PC-3 (cell line): ENCODE data around the gene RAB11FIP4. TPM values are rescaled to one million over a fixed set of nuclear protein-coding genes. Genes with fewer than 3 reads are reported as not detected.

Source experiments
- ATAC-seq: fragments of 200-7000 bp; cut with Tn5 transposase; 2 replicates; pipeline ENCODE4 v1.9.1; 2020; ENCODE audit warnings: mild to moderate bottlenecking, moderate library complexity
- BruUV-seq: library from RNA; stranded (reverse); fragments of 400-500 nt; replicated peaks from 2 replicates; lab custom pipeline; 2021; lab: Mats Ljungman, UMichigan
- CTCF ChIA-PET: fragments of 300-600 bp; sonication (Branson Sonifier 250); formaldehyde crosslinking; loops from one replicate; lab custom pipeline; 2022; ENCODE audit warnings: antibody characterized with exemption; lab: Charles Lee
- POLR2A ChIA-PET: fragments of 300-600 bp; sonication (Branson Sonifier 250); formaldehyde crosslinking; loops from one replicate; lab custom pipeline; 2022; ENCODE audit warnings: antibody characterized with exemption; ENCODE audit not compliant: unreplicated experiment; lab: Charles Lee
- DNase-seq: peaks from one replicate; pipeline ENCODE4 v3.0.0-alpha.2; 2015
- H2AFZ ChIP-seq: fragments of 300-600 bp; sonication (generic); 2 replicates; pipeline ENCODE4 v1.6.0; 2016; ENCODE audit warnings: antibody characterized with exemption, low read length
- H3F3A ChIP-seq: fragments of 300-600 bp; sonication (generic); one replicate; pipeline ENCODE4 v1.6.0; 2017; ENCODE audit warnings: antibody characterized with exemption, low read length, control low read depth, mild to moderate bottlenecking; ENCODE audit not compliant: unreplicated experiment
- H3K27ac ChIP-seq: fragments of 300-600 bp; sonication (generic); 2 replicates; pipeline ENCODE4 v1.5.1; 2016; ENCODE audit warnings: mild to moderate bottlenecking, low read length
- H3K27me3 ChIP-seq: fragments of 300-600 bp; sonication (generic); 2 replicates; pipeline ENCODE4 v1.6.1; 2016; ENCODE audit warnings: low read length, mixed read lengths
- H3K36me3 ChIP-seq: fragments of 300-600 bp; sonication (generic); 2 replicates; pipeline ENCODE4 v1.6.1; 2016; ENCODE audit warnings: low read depth, mixed run types, low read length, mixed read lengths
- H3K4me1 ChIP-seq: fragments of 300-600 bp; sonication (generic); 2 replicates; pipeline ENCODE4 v1.5.1; 2016; ENCODE audit warnings: low read length; ENCODE audit not compliant: insufficient read depth
- H3K4me2 ChIP-seq: fragments of 300-600 bp; sonication (generic); 2 replicates; pipeline ENCODE4 v1.6.0; 2016; ENCODE audit warnings: low read length
- H3K4me3 ChIP-seq: fragments of 300-600 bp; sonication (generic); 2 replicates; pipeline ENCODE4 v1.5.1; 2016; ENCODE audit warnings: mild to moderate bottlenecking, low read length, mixed read lengths
- H3K79me2 ChIP-seq: fragments of 300-600 bp; sonication (generic); 2 replicates; pipeline ENCODE4 v1.6.1; 2017; ENCODE audit warnings: low read length, mixed read lengths
- H3K9ac ChIP-seq: fragments of 300-600 bp; sonication (generic); 2 replicates; pipeline ENCODE4 v1.6.0; 2016; ENCODE audit warnings: mild to moderate bottlenecking, low read length
- H3K9me2 ChIP-seq: fragments of 300-600 bp; sonication (generic); replicated peaks from 2 replicates; pipeline ENCODE4 v1.6.1; 2016; ENCODE audit warnings: mixed run types, low read length, mixed read lengths
- H3K9me3 ChIP-seq: fragments of 300-600 bp; sonication (generic); 2 replicates; pipeline ENCODE4 v1.6.1; 2016; ENCODE audit warnings: low read length, mixed read lengths
- H4K20me1 ChIP-seq: fragments of 300-600 bp; sonication (generic); 2 replicates; pipeline ENCODE4 v1.6.1; 2016; ENCODE audit warnings: low read length, mixed read lengths
- CTCF ChIP-seq: fragments of 300-600 bp; sonication (generic); conservative IDR thresholded peaks from 2 replicates; pipeline ENCODE4 v1.5.1; 2017; ENCODE audit warnings: antibody characterized with exemption, low read depth, mild to moderate bottlenecking, low read length
- EZH2 ChIP-seq: fragments of 300-600 bp; sonication (generic); IDR thresholded peaks from one replicate; pipeline ENCODE4 v1.6.1; 2017; ENCODE audit warnings: antibody characterized with exemption, mild to moderate bottlenecking, low read length; ENCODE audit not compliant: unreplicated experiment
- EZH2phosphoT487 ChIP-seq: fragments of 300-600 bp; sonication (generic); IDR thresholded peaks from 2 replicates; pipeline ENCODE4 v1.6.1; 2018; ENCODE audit warnings: mild to moderate bottlenecking, antibody characterized with exemption, low read length, borderline replicate concordance
- intact Hi-C: fragments of 100-400 bp; cut with micrococcal nuclease; formaldehyde crosslinking; loops from 2 replicates; pipeline ENCODE4 v1.9.0; 2023
- total RNA-seq: library from RNA; depleted of rRNA; stranded (reverse); fragments of >200 nt; gene quantifications from 2 replicates; pipeline ENCODE4 v1.2.3, GENCODE V29; 2014

Gene RAB11FIP4
- total RNA-seq, 1 experiment from 2014 or later, result 4.2 TPM

- Histone ChIP-seq H3K9me3 (no peaks in the 10 kb centered on the region), H3K27ac (no peak overlapping the region), H3F3A (no peaks in the 10 kb centered on the region), H3K79me2 (no peaks in the 10 kb centered on the region), H4K20me1 (no peaks in the 10 kb centered on the region), H2AFZ (no peak overlapping the region), H3K9ac (no peak overlapping the region), H3K27me3 (no peaks in the 10 kb centered on the region), H3K4me3 (no peak overlapping the region), H3K36me3 (no peaks in the 10 kb centered on the region), H3K4me1 (no peaks in the 10 kb centered on the region), H3K4me2 (no peak overlapping the region), H3K9me2 (no peaks in the 10 kb centered on the region)
- intact Hi-C loops, result no loop called here
- ATAC-seq (no peak), DNase-seq (no peak)
- BruUV-seq, result no TSS peak
- ChIA-PET CTCF (no interaction called here), POLR2A (no interaction called here)
- no peak for TF ChIP-seq EZH2phosphoT487
- no peak for TF ChIP-seq EZH2
- TF ChIP-seq CTCF, result no peak
Measured at GRCh38 chr17:31462261-31462660, 70.8 kb downstream of the RAB11FIP4 start.

- no peak for DNase-seq
- ChIA-PET CTCF (no interaction called here), POLR2A (no interaction called here)
- TF ChIP-seq EZH2 (no peak), CTCF (no peak), EZH2phosphoT487 (no peak)
- H3K9ac ChIP-seq, result no peak overlapping the region
- H4K20me1 ChIP-seq, result no peaks in the 10 kb centered on the region
- no peaks in the 10 kb centered on the region for H3K9me2 ChIP-seq
- H2AFZ ChIP-seq, result no peak overlapping the region
- H3F3A ChIP-seq, result no peaks in the 10 kb centered on the region
- no peak for ATAC-seq
- H3K4me2 ChIP-seq, result no peak overlapping the region
- H3K79me2 ChIP-seq, result no peaks in the 10 kb centered on the region
- no peaks in the 10 kb centered on the region for H3K4me1 ChIP-seq
- no peaks in the 10 kb centered on the region for H3K36me3 ChIP-seq
- H3K4me3 ChIP-seq, result no peak overlapping the region
- no peaks in the 10 kb centered on the region for H3K27me3 ChIP-seq
- intact Hi-C loops, result no loop called here
- no peaks in the 10 kb centered on the region for H3K9me3 ChIP-seq
- no TSS peak for BruUV-seq
- H3K27ac ChIP-seq, result no peak overlapping the region
Measured at GRCh38 chr17:31466096-31466760, 74.8 kb downstream of the RAB11FIP4 start.

GRCh38 chr17:31467502-31468256 lies 76.2 kb downstream of the RAB11FIP4 start:
- H3K4me2 ChIP-seq, result no peak overlapping the region
- ATAC-seq, result no peak
- no peak overlapping the region for H3K4me3 ChIP-seq
- no peak overlapping the region for H2AFZ ChIP-seq
- H3K36me3 ChIP-seq, result no peaks in the 10 kb centered on the region
- no peaks in the 10 kb centered on the region for H3K27me3 ChIP-seq
- no peaks in the 10 kb centered on the region for H3K9me3 ChIP-seq
- no peak overlapping the region for H3K9ac ChIP-seq
- no peaks in the 10 kb centered on the region for H3F3A ChIP-seq
- no peak overlapping the region for H3K27ac ChIP-seq
- no peaks in the 10 kb centered on the region for H3K9me2 ChIP-seq
- no peaks in the 10 kb centered on the region for H3K4me1 ChIP-seq
- TF ChIP-seq CTCF, result no peak
- no peak for TF ChIP-seq EZH2phosphoT487
- no peak for TF ChIP-seq EZH2
- ChIA-PET POLR2A (no interaction called here), CTCF (no interaction called here)
- H4K20me1 ChIP-seq, result no peaks in the 10 kb centered on the region
- BruUV-seq, result no TSS peak
- no peaks in the 10 kb centered on the region for H3K79me2 ChIP-seq
- no peak for DNase-seq
- intact Hi-C loops, result no loop called here
